Cardiac muscle cell (in vitro differentiated cells and primary cell): ENCODE results near the gene DDX43. TPM values are rescaled to one million over a fixed set of nuclear protein-coding genes. Genes with fewer than 3 reads are reported as not detected.
A peak's percentile ranks its signal among the peaks of the same experiment; 100 is the strongest.
"Not testable (repeated sequence)": the region's sequence is repeated elsewhere in the genome, so short reads cannot be mapped to it uniquely, and the experiment has no call there.

Source experiments
- DNase-seq, 2 donors: peaks; one replicate each; pipeline versions ENCODE4 v3.0.0 to v3.0.0-alpha.2; 2010 to 2017; ENCODE audit warnings: low read depth in 1 of 2, low spot score in 1 of 2
- H3K27ac ChIP-seq: fragments of 200-600 bp; sonication (generic); 2 replicates; pipeline ENCODE4 v1.5.1; 2016
- H3K27me3 ChIP-seq: fragments of 200-600 bp; sonication (generic); 2 replicates; pipeline ENCODE4 v1.6.0; 2016; ENCODE audit warnings: control low read depth
- H3K36me3 ChIP-seq: fragments of 200-600 bp; sonication (generic); 2 replicates; pipeline ENCODE4 v1.5.1; 2016; ENCODE audit warnings: control low read depth
- H3K4me1 ChIP-seq: fragments of 200-600 bp; sonication (generic); 2 replicates; pipeline ENCODE4 v1.8.1; 2017; ENCODE audit warnings: low read depth, mild to moderate bottlenecking, mixed run types
- H3K4me3 ChIP-seq: fragments of 200-600 bp; sonication (generic); 2 replicates; pipeline ENCODE4 v1.5.1; 2016; ENCODE audit warnings: mild to moderate bottlenecking
- H3K9me3 ChIP-seq: fragments of 200-600 bp; sonication (generic); 2 replicates; pipeline ENCODE4 v1.5.1; 2017; ENCODE audit warnings: low read depth, mild to moderate bottlenecking, control low read depth
- polyA plus RNA-seq: library from polyadenylated mRNA; unstranded; fragments of >200 nt; fragmentation: Nextera tagmentation; extraction: Ambion mirVana; gene quantifications from 2 replicates; pipeline ENCODE4 v1.2.1, GENCODE V29; 2016
- total RNA-seq: library from RNA; depleted of rRNA; stranded (reverse); fragments of >200 nt; gene quantifications from 2 replicates; pipeline ENCODE4 v1.2.3, GENCODE V29; 2016
- TF ChIP-seq, protein P1 (sequence below): IDR thresholded peaks from 2 replicates; pipeline ENCODE4 v1.5.1; 2012; ENCODE audit warnings: low read depth, mild to moderate bottlenecking, low read length

DDX43 gene
- total and polyA plus RNA-seq, 2 experiments from 2014 or later = not detected

DNA sequence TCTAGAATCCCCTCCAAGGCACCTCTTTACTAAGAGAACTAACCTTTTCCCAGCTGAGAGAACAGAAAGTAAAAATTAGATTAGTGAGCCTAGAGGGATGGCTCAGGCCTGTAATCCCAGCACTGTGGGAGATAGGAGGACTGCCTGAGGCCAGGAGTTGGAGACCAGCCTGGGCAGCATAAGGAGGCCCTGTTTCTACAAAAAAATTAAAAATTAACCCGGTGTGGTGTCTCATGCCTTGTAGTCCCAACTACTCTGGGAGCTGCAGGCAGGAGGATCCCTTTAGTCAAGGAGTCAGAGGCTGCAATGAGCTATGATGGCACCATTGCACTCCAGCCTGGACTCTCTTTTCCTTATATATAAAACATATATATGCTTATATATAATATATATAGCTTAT is 19.4 kb upstream of the DDX43 start:
- no peaks in the 10 kb centered on the region for H3K27me3 ChIP-seq
- H3K4me1 ChIP-seq = no peaks in the 10 kb centered on the region
- no peak overlapping the region for H3K27ac ChIP-seq
- no peaks in the 10 kb centered on the region for H3K36me3 ChIP-seq
- TF ChIP-seq, protein P1, sequence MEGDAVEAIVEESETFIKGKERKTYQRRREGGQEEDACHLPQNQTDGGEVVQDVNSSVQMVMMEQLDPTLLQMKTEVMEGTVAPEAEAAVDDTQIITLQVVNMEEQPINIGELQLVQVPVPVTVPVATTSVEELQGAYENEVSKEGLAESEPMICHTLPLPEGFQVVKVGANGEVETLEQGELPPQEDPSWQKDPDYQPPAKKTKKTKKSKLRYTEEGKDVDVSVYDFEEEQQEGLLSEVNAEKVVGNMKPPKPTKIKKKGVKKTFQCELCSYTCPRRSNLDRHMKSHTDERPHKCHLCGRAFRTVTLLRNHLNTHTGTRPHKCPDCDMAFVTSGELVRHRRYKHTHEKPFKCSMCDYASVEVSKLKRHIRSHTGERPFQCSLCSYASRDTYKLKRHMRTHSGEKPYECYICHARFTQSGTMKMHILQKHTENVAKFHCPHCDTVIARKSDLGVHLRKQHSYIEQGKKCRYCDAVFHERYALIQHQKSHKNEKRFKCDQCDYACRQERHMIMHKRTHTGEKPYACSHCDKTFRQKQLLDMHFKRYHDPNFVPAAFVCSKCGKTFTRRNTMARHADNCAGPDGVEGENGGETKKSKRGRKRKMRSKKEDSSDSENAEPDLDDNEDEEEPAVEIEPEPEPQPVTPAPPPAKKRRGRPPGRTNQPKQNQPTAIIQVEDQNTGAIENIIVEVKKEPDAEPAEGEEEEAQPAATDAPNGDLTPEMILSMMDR = no peak
- no peaks in the 10 kb centered on the region for H3K9me3 ChIP-seq
- H3K4me3 ChIP-seq = no peak overlapping the region
- no peak for DNase-seq

DNA sequence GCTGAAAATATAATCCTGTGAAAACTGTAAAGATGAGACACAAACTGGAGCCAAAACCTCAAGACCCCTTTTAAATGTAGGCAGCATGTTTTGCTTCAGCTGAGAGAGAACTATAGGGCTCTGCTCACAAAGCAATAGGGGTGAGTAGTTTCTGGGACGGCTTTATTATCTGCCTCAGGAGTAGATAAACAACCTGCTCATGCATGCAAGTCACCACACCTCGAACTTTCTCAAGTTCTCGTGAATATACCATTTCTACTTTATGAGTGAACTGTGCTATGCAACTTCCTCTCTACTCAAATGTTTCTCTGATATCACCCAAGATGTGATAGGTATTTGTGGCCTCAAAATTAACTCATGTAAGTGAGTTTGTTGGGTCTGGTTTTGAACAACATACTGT is 17.4 kb upstream of the DDX43 start:
- Histone ChIP-seq H3K4me1 (no peaks in the 10 kb centered on the region), H3K27ac (no peak overlapping the region), H3K9me3 (no peaks in the 10 kb centered on the region), H3K27me3 (no peaks in the 10 kb centered on the region), H3K4me3 (no peak overlapping the region), H3K36me3 (no peaks in the 10 kb centered on the region)
- TF ChIP-seq, protein P1 = no peak
- DNase-seq = no peak

DNA sequence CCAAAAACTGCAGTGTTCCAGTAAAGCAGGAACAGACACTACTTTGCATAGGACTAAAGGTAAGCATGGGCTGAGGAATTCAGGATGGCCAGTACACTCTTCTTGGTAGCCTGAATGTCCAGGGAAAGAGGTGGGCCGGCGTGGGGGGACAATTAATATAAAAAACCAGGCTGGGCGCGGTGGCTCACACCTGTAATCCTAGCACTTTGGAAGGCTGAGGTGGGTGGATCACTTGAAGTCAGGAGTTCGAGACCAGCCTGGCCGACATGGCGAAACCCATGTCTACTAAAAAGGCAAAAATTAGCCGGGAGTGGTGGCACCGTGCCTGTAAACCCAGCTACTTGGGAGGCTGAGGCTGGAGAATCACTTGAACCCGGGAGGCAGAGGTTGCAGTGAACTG is 13.1 kb upstream of the DDX43 start:
- not testable (repeated sequence) for H3K36me3 ChIP-seq, DNase-seq, H3K27ac ChIP-seq, H3K27me3 ChIP-seq, H3K4me1 ChIP-seq, H3K4me3 ChIP-seq, H3K9me3 ChIP-seq

DNA sequence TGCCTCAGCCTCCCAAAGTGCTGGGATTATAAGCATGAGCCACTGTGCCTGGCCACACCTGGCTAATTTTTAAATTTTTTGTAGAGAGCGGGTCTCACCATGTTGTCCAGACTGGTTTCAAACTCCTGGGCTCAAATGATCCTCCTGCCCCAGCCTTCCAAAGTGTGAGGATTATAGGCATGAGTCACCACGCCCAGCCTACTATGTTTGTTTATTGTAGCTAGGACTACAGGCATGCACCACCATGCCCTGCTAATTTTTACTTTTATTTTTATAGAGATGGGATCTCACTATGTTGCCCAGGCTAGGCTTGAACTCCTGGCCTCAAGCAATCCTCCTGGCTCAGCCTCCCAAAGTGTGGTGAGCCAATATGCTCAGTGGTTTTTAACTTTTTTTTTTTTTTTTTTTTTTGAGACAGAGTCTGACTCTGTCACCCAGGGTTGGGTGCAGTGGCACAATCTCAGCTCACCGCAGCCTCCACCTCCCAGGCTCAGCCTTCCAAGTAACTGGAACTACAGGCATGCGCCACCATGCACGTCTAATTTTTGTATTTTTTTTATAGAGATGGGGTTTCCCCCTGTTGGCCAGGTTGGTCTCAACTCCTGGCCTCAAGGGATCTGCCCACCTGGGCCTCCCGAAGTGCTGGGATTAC is 12.0 kb upstream of the DDX43 start:
- Histone ChIP-seq H3K27ac (no peak overlapping the region), H3K9me3 (no peaks in the 10 kb centered on the region), H3K36me3 (no peaks in the 10 kb centered on the region), H3K4me3 (no peak overlapping the region), H3K4me1 (no peaks in the 10 kb centered on the region), H3K27me3 (no peaks in the 10 kb centered on the region)
- TF ChIP-seq, protein P1 = no peak
- DNase-seq = no peak

DNA sequence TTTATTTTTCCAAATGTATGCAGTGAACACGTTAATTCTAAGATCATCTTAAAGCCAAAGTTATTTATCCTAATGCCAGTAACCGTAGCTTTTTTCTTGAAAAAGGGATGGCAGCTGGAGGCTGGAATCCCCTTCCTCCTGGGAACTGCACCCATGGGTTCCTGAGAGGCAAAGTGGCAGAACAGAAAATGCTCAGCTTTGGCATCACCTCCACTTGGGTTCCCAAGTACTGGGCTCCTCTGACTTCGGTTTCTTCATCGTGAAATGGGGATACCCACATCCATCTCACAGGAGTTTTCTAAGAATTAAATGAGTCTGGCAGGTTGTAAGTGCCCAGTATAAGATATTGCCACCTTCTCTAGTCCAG is 6.2 kb upstream of the DDX43 start:
- DNase-seq = no peak
- Histone ChIP-seq H3K4me1 (no peaks in the 10 kb centered on the region), H3K4me3 (peak overlapping the region; percentile 44), H3K27ac (no peak overlapping the region), H3K27me3 (no peaks in the 10 kb centered on the region), H3K36me3 (no peaks in the 10 kb centered on the region), H3K9me3 (no peaks in the 10 kb centered on the region)
- TF ChIP-seq, protein P1 = no peak

DNA sequence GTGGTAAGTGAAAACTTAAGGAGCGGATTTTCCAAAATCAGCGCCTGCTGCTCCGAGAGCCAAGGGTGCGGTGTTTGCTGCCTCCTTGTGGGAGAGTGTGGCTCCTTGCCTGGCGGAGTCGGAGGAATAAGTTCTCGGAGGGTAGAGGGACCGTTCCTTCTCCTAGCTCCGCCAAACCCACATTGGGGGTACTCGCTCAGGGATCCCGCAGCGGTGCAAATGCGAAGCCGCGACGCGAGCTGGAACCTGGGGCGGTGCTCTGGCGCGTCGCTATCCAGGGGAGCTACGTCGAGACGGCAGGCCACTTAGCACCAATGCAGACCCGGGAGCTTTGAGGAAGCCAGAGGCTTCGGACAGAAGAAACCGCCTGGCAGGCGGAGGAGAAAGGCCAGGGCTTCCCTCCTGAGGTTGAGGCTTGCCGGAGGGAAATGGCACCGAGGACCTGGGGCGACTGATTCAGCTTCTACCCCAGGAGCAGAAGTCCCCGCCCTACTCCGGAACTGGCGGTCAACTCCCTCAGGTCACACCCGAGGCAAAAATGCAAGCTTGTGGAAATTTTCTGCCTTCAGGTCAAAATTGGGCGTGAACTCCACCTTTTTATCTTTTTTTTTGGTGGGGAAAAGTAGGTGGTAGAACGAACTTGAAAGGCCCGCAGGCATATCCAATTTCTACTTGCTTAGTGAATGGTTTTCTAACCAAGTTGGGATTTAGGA is 5.7 kb upstream of the DDX43 start:
- Histone ChIP-seq H3K4me3 (peak overlapping the region; percentile 44), H3K9me3 (no peaks in the 10 kb centered on the region), H3K4me1 (no peaks in the 10 kb centered on the region), H3K36me3 (no peaks in the 10 kb centered on the region), H3K27me3 (no peaks in the 10 kb centered on the region), H3K27ac (no peak overlapping the region)
- TF ChIP-seq, protein P1 = peak; percentile 83
- peak; percentile 65 to 72 for DNase-seq
